Transverse colon (tissue), 4 donors: ENCODE results near the gene ADGRG3. TPM values are rescaled to one million over a fixed set of nuclear protein-coding genes. Genes with fewer than 3 reads are reported as not detected.
A peak's percentile ranks its signal among the peaks of the same experiment; 100 is the strongest.

ENCODE experiments used
- DNase-seq: peaks from one replicate; pipeline ENCODE4 v3.0.0-alpha.2; 2019
- H3K27ac ChIP-seq, 4 donors: fragments of 200-600 bp; sonication (generic); 2 replicates each; pipeline ENCODE4 v1.5.1; 2016 to 2018; ENCODE audit warnings: inconsistent platforms in 4 of 4
- H3K27me3 ChIP-seq: fragments of 200-600 bp; sonication (generic); 2 replicates; pipeline ENCODE4 v1.5.1; 2017; ENCODE audit warnings: inconsistent platforms
- H3K36me3 ChIP-seq, 4 donors: fragments of 200-600 bp; sonication (generic); 2 replicates each; pipeline ENCODE4 v1.5.1; 2017 to 2019; ENCODE audit warnings: inconsistent platforms in 4 of 4
- H3K4me1 ChIP-seq, 4 donors: fragments of 200-600 bp; sonication (generic); 2 replicates each; pipeline ENCODE4 v1.5.1; 2017 to 2020; ENCODE audit warnings: inconsistent platforms in 4 of 4
- H3K4me3 ChIP-seq, 4 donors: fragments of 200-600 bp; sonication (generic); 1 replicate in 1 of 4; 2 replicates in 3 of 4; pipeline versions ENCODE4 v1.5.1 to v1.6.1; 2017 to 2019; ENCODE audit warnings: inconsistent platforms in 4 of 4
- H3K9me3 ChIP-seq, 2 donors: fragments of 200-600 bp; sonication (generic); 2 replicates each; pipeline ENCODE4 v1.5.1; 2017 to 2019; ENCODE audit warnings: inconsistent platforms in 2 of 2
- EP300 ChIP-seq: sonication (generic); formaldehyde crosslinking; IDR thresholded peaks from one replicate; pipeline ENCODE4 v1.6.1; 2017; ENCODE audit warnings: antibody characterized with exemption, low read depth
- POLR2A ChIP-seq: fragments of 450-650 bp; IDR thresholded peaks from one replicate; pipeline ENCODE4 v1.6.1; 2016; ENCODE audit warnings: antibody characterized with exemption, mild to moderate bottlenecking, moderate library complexity
- POLR2AphosphoS5 ChIP-seq, 3 donors: sonication (generic); formaldehyde crosslinking; IDR thresholded peaks; one replicate each; pipeline ENCODE4 v1.6.1; 2016; ENCODE audit warnings: antibody characterized with exemption in 3 of 3
- WGBS, 2 donors: methylation state at CpG; one replicate each; pipeline ENCODE4 v1.1.5; 2018; ENCODE audit warnings: low coverage in 1 of 2; 5-methylcytosine and 5-hydroxymethylcytosine counted together
- in situ Hi-C, 4 donors: fragments of 200-750 bp; cut with MboI; loops; one replicate each; pipeline versions ENCODE4 v1.15.0 to v1.15.1; 2017; ENCODE audit warnings: low sequenced_read_pairs in 3 of 4, low pct_ligation_motif_present in 1 of 4, low pct_unique_long_range_greater_than_20kb in 1 of 4
- intact Hi-C: fragments of 100-400 bp; cut with DNase I; formaldehyde crosslinking; loops from one replicate; pipeline ENCODE4 v1.15.1; 2023; ENCODE audit warnings: low total_unique reads
- total RNA-seq, 4 donors: library from RNA; depleted of rRNA; stranded (reverse); fragments of >200 nt; gene quantifications; one replicate each; pipeline ENCODE4 v1.1.0, GENCODE V29; 2016
- TF ChIP-seq, protein P1 (sequence below), 5 experiments: fragments of 200-600 bp in 3 of 5; fragments of 450-650 bp in 2 of 5; sonication (generic) in 3 of 5; IDR thresholded peaks; 1 replicate in 2 of 5; 2 replicates in 3 of 5; pipeline ENCODE4 v1.5.1; 2016 to 2017; ENCODE audit warnings: antibody characterized with exemption in 5 of 5, inconsistent platforms in 3 of 5, mild to moderate bottlenecking in 2 of 5, moderate library complexity in 1 of 5

ADGRG3 gene
- total RNA-seq, 4 donors from 2014 or later = 1.5 to 2.7 (median 2.2) TPM; not detected in 1

DNA sequence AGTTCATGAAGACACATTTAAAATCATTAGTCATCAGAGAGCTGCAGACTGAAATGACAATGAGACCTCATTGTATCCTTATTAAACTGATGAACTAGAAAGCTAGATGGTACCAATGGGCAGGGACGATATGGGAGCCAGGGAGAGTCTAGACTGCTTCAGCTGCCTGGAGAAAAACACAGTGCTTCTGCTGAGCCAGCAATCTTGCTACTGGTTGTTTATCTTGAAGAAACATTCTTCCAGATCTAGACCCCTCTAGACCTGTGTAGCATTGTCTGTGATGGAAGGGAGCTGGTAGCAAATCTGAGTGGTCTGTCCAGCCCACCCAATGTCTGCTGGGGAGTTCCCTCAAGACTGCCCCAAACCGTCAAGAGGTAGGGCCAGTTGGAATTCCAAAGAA is 24.5 kb downstream of the ADGRG3 start:
- DNase-seq = no peak
- H3K27me3 ChIP-seq = no peaks in the 10 kb centered on the region
- no peak overlapping the region for H3K4me3 ChIP-seq
- intact Hi-C loops = no loop called here
- no peaks in the 10 kb centered on the region for H3K9me3 ChIP-seq
- H3K4me1 ChIP-seq = no peaks in the 10 kb centered on the region
- H3K27ac ChIP-seq = no peak overlapping the region
- H3K36me3 ChIP-seq = no peaks in the 10 kb centered on the region
- no CpG with 5 or more reads among the region's 2 CpGs for WGBS, 2 donors
- TF ChIP-seq, protein P1, sequence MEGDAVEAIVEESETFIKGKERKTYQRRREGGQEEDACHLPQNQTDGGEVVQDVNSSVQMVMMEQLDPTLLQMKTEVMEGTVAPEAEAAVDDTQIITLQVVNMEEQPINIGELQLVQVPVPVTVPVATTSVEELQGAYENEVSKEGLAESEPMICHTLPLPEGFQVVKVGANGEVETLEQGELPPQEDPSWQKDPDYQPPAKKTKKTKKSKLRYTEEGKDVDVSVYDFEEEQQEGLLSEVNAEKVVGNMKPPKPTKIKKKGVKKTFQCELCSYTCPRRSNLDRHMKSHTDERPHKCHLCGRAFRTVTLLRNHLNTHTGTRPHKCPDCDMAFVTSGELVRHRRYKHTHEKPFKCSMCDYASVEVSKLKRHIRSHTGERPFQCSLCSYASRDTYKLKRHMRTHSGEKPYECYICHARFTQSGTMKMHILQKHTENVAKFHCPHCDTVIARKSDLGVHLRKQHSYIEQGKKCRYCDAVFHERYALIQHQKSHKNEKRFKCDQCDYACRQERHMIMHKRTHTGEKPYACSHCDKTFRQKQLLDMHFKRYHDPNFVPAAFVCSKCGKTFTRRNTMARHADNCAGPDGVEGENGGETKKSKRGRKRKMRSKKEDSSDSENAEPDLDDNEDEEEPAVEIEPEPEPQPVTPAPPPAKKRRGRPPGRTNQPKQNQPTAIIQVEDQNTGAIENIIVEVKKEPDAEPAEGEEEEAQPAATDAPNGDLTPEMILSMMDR (IDR thresholded peaks at IDR 0.05) = no peak
- TF ChIP-seq POLR2AphosphoS5 (IDR thresholded peaks at IDR 0.05) (no peak), EP300 (no peak)
- in situ Hi-C loops = no loop called here

DNA sequence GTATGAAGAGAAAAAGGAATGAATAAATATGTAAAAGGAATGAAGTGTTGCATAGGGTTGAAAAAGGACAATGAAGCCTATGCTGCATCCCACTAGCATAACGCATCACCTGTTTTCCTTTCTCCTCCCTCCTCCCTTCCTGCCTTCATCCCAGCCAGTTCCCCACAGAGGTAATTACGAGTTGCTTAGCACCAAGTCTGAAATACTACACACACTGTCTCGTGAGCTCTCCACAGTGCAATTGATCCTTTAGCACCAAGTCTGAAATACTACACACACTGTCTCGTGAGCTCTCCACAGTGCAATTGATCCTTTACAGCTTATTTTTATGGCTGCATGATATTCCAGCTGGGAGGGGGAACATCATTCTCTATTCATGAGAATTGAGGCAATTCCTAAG is 25.4 kb downstream of the ADGRG3 start:
- in situ Hi-C loops = no loop called here
- no CpG with 5 or more reads among the region's 4 CpGs for WGBS, 2 donors
- TF ChIP-seq, protein P1 (IDR thresholded peaks at IDR 0.05) = no peak
- no peak for TF ChIP-seq POLR2AphosphoS5 (IDR thresholded peaks at IDR 0.05)
- TF ChIP-seq EP300 = no peak
- TF ChIP-seq POLR2A = no peak
- no peaks in the 10 kb centered on the region for H3K4me1 ChIP-seq
- H3K27me3 ChIP-seq = no peaks in the 10 kb centered on the region
- no peaks in the 10 kb centered on the region for H3K9me3 ChIP-seq
- no peak overlapping the region for H3K27ac ChIP-seq
- no peak for DNase-seq
- intact Hi-C loops = no loop called here
- H3K4me3 ChIP-seq = no peak overlapping the region
- H3K36me3 ChIP-seq = no peaks in the 10 kb centered on the region

DNA sequence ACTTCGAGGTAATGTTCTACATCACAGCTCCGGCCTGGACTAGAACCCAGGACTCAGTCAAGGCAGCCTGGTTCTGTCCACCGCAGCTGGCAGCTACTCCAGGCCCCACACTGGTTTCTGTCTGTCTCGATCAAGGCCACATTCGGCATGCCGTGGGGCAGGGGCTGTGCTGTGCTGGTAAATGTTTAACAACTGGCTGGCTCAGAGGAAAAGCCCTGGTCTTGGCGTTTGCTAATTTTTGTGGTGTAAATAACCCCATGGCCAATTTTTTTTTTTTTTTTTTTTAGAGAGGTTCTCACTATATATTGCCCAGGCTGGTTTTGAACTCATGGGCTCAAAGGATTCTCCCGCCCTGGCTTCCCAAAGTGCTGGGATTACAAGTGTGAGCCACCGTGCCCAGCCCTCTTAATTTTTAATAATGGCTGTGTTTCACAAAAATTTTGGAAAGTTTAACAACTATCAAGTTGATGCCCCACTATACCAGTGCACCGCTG is 26.2 kb downstream of the ADGRG3 start:
- no peaks in the 10 kb centered on the region for H3K27me3 ChIP-seq
- TF ChIP-seq EP300 = no peak
- no peak for TF ChIP-seq POLR2AphosphoS5 (IDR thresholded peaks at IDR 0.05)
- TF ChIP-seq POLR2A = no peak
- H3K36me3 ChIP-seq = no peaks in the 10 kb centered on the region
- no peaks in the 10 kb centered on the region for H3K9me3 ChIP-seq
- intact Hi-C loops (no loop called here), in situ Hi-C loops (no loop called here)
- DNase-seq = no peak
- H3K4me3 ChIP-seq = no peak overlapping the region
- no peaks in the 10 kb centered on the region for H3K4me1 ChIP-seq
- no peak overlapping the region for H3K27ac ChIP-seq
- 67 to 68% methylated on average over 1 to 10 of the region's 10 CpGs for WGBS, 2 donors

DNA sequence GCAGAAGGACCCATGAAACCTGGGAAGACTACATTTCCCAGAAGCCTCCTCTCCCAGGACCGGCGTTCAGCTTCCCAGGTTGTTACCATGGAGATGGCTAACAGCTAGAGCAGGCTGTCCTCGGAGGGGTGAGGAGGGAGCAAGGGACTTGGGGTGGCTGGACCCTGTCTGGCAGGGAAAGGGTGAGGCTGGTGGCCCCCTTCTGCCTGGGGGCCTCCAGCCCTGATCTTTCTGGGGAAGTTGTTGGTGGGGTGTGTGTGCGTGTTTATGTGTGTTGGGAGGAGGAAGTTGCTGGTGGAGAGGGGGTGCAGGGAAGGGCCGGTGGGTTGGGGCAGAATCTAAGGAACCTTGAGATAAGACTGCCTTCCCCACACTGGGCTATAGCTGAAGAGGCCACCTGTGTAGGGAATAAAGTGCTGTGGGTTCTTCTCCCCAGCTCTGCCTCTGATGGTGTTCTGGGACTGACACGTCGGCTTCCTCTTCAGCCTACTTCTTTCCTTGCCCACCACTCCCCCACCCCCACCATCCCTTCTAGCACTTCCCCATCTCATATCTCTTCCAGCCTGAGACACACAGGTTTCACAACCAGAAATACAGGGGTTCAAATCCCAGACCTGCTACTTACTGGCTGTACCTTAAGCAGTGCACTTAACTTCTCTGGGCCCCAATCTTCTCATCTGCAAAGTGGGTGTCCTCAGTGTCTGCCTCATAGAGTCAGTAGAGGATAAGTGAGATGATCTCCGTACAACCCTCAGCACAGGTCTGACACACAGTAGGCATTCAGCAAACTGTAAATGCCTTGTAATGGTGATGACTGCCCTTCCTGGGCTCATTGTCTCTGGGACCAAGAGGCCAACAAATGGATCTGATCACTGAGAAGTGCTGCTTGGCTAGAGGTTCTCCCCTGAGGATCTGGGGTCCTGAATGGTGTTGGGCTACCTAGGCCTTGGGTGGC is 26.9 kb downstream of the ADGRG3 start, which contains the start of gene DRC7:
TSS of gene DRC7 (plus strand) at position 82 of the 955 bp plus-strand sequence. CDS start 3,144 bp downstream, outside the sequence.
- DNase-seq = peak; percentile 25
- TF ChIP-seq EP300 (no peak), POLR2AphosphoS5 (IDR thresholded peaks at IDR 0.05) (no peak), POLR2A (no peak)
- TF ChIP-seq, protein P1 (IDR thresholded peaks at IDR 0.05) = no peak
- WGBS, 2 donors = 30% methylated on average over 8 of the region's 8 CpGs; no CpG with 5 or more reads in 1 of the 2 donors
- Histone ChIP-seq H3K36me3 (no peaks in the 10 kb centered on the region), H3K27me3 (no peaks in the 10 kb centered on the region), H3K27ac (no peak within 1 kb of the TSS), H3K4me3 (peak within 1 kb of the TSS in 1 of 4 donors; percentile 23), H3K4me1 (no peaks in the 10 kb centered on the region), H3K9me3 (no peaks in the 10 kb centered on the region)
- in situ Hi-C loops = no loop called here
- intact Hi-C loops = no loop called here
